ENCODE data around the gene PRRX2.

DNA sequence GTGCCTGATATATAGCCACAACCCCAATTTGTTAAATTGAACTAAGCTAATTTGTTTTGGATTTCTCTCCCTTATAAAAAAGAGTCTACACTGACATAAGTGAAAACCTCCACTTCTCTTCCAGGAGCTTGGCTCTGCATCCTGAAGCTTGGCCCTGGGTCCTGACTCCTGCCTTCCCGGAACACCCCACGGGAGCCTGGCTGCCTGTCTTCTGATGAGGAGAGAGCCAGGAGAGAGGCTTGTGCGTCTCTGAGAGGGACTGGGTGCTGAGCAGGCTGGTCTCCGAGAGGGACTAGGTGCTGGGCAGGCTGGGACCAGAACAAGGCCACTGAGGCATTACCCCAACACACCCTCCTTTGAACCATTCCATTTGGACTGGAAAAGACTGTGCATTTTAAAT, 93.9 kb downstream of the PRRX2 start:
- TF ChIP-seq, protein P1, sequence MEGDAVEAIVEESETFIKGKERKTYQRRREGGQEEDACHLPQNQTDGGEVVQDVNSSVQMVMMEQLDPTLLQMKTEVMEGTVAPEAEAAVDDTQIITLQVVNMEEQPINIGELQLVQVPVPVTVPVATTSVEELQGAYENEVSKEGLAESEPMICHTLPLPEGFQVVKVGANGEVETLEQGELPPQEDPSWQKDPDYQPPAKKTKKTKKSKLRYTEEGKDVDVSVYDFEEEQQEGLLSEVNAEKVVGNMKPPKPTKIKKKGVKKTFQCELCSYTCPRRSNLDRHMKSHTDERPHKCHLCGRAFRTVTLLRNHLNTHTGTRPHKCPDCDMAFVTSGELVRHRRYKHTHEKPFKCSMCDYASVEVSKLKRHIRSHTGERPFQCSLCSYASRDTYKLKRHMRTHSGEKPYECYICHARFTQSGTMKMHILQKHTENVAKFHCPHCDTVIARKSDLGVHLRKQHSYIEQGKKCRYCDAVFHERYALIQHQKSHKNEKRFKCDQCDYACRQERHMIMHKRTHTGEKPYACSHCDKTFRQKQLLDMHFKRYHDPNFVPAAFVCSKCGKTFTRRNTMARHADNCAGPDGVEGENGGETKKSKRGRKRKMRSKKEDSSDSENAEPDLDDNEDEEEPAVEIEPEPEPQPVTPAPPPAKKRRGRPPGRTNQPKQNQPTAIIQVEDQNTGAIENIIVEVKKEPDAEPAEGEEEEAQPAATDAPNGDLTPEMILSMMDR (IDR thresholded peaks at IDR 0.05), result no peak
- no peak for TF ChIP-seq EZH2 (IDR thresholded peaks at IDR 0.05; ENCODE audit: borderline replicate concordance, insufficient read depth, low read depth, low read length, poor library complexity, severe bottlenecking)
